ENCODE results near the gene KBTBD4.

The KBTBD4 gene

DNA sequence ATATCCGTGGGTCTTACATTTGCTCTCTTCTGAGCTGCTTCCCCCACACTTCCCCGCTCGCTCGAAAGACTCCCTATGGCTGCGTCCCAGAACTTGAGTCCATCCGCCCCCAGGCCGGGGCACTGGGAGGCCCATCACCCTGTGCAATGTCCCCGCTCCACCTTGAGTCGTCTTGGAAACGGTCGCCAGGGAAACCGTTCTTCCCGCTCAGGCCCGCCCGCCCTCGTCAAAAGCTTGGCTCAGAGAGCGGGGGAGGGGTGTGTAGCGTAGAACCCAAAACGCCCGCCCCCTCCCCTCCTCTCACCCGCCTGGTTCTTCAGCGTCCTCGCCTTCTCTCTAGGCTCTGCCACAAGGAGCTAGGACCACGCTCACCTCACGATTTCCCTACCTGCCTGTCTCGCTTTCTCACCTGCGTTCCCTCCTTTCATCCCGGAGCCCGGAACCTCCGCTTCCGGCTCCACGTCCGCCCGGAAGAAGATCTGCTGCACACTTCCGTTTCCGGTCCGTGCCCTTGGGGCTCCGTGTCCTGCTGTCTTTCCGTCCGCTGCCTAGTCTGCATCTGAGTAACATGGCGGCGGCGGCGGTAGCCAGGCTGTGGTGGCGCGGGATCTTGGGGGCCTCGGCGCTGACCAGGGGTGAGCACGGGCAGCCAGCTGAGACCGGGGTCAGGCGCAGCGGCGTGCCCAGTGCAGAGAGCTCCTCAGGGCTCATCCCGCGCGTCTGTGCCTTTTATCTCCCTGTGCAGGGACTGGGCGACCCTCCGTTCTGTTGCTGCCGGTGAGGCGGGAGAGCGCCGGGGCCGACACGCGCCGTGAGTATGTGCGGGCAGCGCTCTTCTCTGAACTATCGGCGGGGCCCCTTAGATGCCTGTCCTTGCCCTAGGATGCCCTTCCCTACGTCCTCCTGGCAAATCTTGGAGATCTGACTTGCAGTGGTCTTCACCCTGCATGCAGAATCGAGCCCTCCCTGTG lies at the start of gene KBTBD4, which contains the start of gene NDUFS3:
TSS of gene KBTBD4 (minus strand) at position 447 of the 971 bp plus-strand sequence. CDS start at position 428, 19 bp downstream.
TSS of gene NDUFS3 (plus strand) at position 551 of the 971 bp plus-strand sequence. CDS start at position 569, 18 bp downstream.
- TF ChIP-seq, protein P1, sequence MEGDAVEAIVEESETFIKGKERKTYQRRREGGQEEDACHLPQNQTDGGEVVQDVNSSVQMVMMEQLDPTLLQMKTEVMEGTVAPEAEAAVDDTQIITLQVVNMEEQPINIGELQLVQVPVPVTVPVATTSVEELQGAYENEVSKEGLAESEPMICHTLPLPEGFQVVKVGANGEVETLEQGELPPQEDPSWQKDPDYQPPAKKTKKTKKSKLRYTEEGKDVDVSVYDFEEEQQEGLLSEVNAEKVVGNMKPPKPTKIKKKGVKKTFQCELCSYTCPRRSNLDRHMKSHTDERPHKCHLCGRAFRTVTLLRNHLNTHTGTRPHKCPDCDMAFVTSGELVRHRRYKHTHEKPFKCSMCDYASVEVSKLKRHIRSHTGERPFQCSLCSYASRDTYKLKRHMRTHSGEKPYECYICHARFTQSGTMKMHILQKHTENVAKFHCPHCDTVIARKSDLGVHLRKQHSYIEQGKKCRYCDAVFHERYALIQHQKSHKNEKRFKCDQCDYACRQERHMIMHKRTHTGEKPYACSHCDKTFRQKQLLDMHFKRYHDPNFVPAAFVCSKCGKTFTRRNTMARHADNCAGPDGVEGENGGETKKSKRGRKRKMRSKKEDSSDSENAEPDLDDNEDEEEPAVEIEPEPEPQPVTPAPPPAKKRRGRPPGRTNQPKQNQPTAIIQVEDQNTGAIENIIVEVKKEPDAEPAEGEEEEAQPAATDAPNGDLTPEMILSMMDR (conservative IDR thresholded peaks at IDR 0.05; ENCODE audit: control insufficient read depth, insufficient read depth, low read depth, low read length), result no peak
- peak; percentile 90 for DNase-seq (ENCODE audit: low read depth)

DNA sequence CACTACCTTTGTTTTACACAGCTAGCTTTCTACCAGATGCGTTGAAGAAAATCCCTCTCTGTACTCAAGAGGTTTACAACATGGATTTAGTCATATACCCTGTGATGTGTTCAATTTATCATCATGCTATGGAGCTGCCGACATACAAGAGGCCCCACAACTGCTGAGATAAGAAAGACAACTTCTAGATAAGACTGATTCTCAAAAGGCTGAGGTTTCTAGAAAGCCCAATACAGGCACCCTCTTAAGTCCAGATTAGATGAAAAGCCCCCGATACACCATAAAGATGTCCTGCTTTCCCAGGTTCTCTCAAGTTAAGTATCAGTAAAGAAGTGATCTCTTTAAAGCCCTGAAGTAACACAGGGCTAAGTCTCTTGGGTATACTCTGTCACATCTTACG lies 49.3 kb upstream of the KBTBD4 start:
- no peak overlapping the region for H3K4me3 ChIP-seq (ENCODE audit: control insufficient read depth, low read depth, low read length)
- DNase-seq (ENCODE audit: low read depth), result no peak
- TF ChIP-seq, protein P1 (conservative IDR thresholded peaks at IDR 0.05; ENCODE audit: control insufficient read depth, insufficient read depth, low read depth, low read length), result no peak

More for the DNA sequence above, at the start of gene KBTBD4, which contains the start of gene NDUFS3:
- H3K4me3 ChIP-seq (ENCODE audit: control insufficient read depth, low read depth, low read length), result peak within 1 kb of the TSS; percentile 96

DNA sequence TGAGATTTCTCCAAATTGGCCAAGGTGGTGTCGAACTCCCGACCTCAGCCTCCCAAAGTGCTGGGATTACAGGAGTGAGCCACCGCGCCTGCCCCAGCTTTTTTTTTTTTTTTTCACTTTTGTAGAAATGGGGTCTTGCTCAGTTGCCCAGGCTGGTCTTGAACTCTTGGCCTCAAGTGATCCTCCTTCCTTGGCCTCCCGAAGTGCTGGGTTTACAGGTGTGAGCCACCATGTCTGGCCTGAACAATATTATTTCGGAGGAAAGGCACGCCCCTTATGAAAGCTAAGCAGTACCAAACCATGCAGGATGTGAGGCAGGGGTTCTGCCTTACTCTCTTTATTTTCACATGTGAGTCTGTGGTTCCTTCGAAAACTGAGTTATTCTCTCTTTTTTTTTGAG lies 47.5 kb upstream of the KBTBD4 start:
- TF ChIP-seq, protein P1 (conservative IDR thresholded peaks at IDR 0.05; ENCODE audit: control insufficient read depth, insufficient read depth, low read depth, low read length), result no peak
- no peak overlapping the region for H3K4me3 ChIP-seq (ENCODE audit: control insufficient read depth, low read depth, low read length)
- DNase-seq (ENCODE audit: low read depth), result no peak

DNA sequence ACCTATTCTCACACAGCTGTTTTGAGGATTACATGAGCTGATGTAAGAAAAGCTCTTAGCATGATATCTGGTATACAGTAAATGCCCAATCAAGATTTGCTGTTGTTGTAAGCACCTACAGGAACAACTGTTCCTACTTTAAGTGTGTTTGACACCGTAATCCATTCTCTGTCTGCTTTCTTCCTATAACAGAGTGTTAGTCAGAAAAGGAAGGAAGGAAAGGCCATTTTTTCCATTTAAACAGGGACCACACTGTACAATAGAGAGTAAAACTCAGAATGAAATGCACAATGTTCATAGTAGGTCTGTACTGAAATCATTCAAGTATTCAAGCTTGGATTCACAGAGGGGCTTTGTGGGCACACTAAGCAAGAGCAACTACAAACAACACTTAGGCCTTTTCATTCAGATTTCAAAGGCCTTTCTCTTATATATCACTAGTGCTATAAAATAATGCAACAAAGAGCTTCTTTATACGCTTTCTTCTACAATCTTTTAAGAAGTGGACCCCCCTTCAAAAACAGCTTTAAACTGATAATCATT lies 42.1 kb upstream of the KBTBD4 start:
- H3K4me3 ChIP-seq (ENCODE audit: control insufficient read depth, low read depth, low read length), result no peak overlapping the region
- no peak for DNase-seq (ENCODE audit: low read depth)
- TF ChIP-seq, protein P1 (conservative IDR thresholded peaks at IDR 0.05; ENCODE audit: control insufficient read depth, insufficient read depth, low read depth, low read length), result no peak

DNA sequence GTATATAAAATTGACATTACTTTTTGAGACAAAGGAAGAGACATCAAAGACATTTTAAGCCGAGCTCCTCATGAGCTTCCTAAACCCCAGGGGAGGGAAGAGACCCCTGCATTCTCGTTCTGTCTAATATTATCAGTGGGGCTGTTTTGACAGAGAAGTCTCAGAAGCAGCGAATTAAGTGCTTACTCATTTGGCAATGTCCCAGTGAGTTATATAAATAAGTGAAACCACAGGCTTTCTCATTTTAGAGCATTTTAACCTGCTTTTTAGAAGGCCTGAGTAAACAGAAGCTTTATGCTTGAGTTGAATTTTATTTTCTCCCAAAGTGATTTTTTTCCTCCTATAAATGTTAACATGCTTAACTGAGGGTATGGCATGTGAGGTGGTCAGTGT lies 38.6 kb upstream of the KBTBD4 start:
- H3K4me3 ChIP-seq (ENCODE audit: control insufficient read depth, low read depth, low read length), result no peak overlapping the region
- peak; percentile 70 for DNase-seq (ENCODE audit: low read depth)
- TF ChIP-seq, protein P1 (conservative IDR thresholded peaks at IDR 0.05; ENCODE audit: control insufficient read depth, insufficient read depth, low read depth, low read length), result no peak

DNA sequence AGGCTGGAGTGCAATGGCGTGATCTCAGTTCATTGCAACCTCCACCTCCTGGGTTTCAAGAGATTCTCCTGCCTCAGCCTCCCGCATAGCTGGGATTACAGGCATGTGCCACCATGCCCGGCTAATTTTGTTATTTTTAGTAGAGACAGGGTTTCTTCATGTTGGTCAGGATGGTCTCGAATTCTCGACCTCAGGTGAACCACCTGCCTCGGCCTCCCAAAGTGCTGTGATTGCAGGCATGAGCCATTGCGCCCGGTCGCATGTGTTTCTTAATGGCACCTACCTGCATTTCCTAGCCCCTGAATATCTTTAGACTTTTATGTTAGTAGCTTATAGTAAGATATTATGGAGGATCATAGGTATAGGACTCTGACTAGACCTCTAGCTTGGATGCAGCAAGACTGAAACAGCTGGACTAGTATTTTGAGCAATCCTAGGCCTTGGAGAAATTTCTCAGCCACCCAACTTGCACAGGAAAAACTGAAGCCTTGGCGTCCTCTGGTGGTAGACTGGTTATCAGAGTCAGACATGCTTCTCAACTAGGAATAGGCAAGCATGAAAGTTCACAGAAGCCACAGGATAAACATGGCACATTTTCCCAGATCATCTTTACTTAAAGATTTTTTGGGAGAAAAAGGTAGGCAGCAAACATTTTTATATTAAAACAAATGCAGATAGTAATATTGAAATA lies 38.1 kb upstream of the KBTBD4 start:
- TF ChIP-seq, protein P1 (conservative IDR thresholded peaks at IDR 0.05; ENCODE audit: control insufficient read depth, insufficient read depth, low read depth, low read length), result peak; percentile 99
- DNase-seq (ENCODE audit: low read depth), result peak; percentile 85
- no peak overlapping the region for H3K4me3 ChIP-seq (ENCODE audit: control insufficient read depth, low read depth, low read length)
